K562 (cell line): ENCODE data around the gene CHRM4. TPM values are rescaled to one million over a fixed set of nuclear protein-coding genes. Genes with fewer than 3 reads are reported as not detected.
A peak's percentile ranks its signal among the peaks of the same experiment; 100 is the strongest.

Experiments
- ATAC-seq: fragments of 200-7000 bp; cut with Tn5 transposase; 3 replicates; pipeline ENCODE4 v1.9.1; 2020; ENCODE audit warnings: moderate library complexity
- BruUV-seq: library from RNA; stranded (reverse); fragments of 400-500 nt; replicated peaks from 2 replicates; lab custom pipeline; 2021; lab: Mats Ljungman, UMichigan
- CTCF ChIA-PET: fragments of 300-600 bp; formaldehyde crosslinking; extraction: SDS; loops from one replicate; lab custom pipeline; 2021; ENCODE audit warnings: low intra/inter-chr PET ratio; lab: Yijun Ruan, JAX
- POLR2A ChIA-PET: fragments of 300-600, 350-650 bp; sonication (Branson Sonifier 250); formaldehyde crosslinking; extraction: SDS; loops from one replicate; lab custom pipeline; 2021; ENCODE audit warnings: antibody characterized with exemption, inconsistent platforms; lab: Yijun Ruan, JAX
- DNase-seq, 4 experiments: peaks; one replicate each; pipeline versions ENCODE4 v3.0.0 to v3.0.0-alpha.2; 2011 to 2018; ENCODE audit warnings: low spot score in 3 of 4, mixed read lengths in 3 of 4; ENCODE audit errors: extremely low read depth in 1 of 4
- FAIRE-seq: peaks from 2 replicates; lab custom pipeline; 2011; peaks lifted over from hg19 to GRCh38; lab: Jason Lieb, UNC
- H2AFZ ChIP-seq: 2 replicates; pipeline ENCODE4 v1.6.0; 2011; ENCODE audit warnings: low read depth, low read length, control low read depth, inconsistent platforms
- H3K27ac ChIP-seq: fragments of 200-600 bp; 3 replicates; pipeline ENCODE4 v1.8.0; 2011; ENCODE audit warnings: low read depth, mild to moderate bottlenecking, control low read depth, inconsistent platforms, low read length, moderate library complexity, mixed read lengths; ENCODE audit errors: extremely low read depth
- H3K27me3 ChIP-seq, 2 experiments: fragments of 300-600 bp in 1 of 2; 2 replicates in 1 of 2; 3 replicates in 1 of 2; pipeline versions ENCODE4 v1.6.0 to v1.8.0; 2011; ENCODE audit warnings: inconsistent platforms in 2 of 2, low read length in 2 of 2, mild to moderate bottlenecking in 1 of 2, mixed read lengths in 1 of 2, moderate library complexity in 1 of 2; ENCODE audit not compliant: control insufficient read depth in 2 of 2, insufficient read depth in 2 of 2
- H3K36me3 ChIP-seq: fragments of 300-600 bp; 3 replicates; pipeline ENCODE4 v1.8.0; 2011; ENCODE audit warnings: mild to moderate bottlenecking, low read length, inconsistent platforms; ENCODE audit not compliant: control insufficient read depth, insufficient read depth
- H3K4me1 ChIP-seq, 2 experiments: fragments of 200-600 bp in 1 of 2; replicated peaks in 1 of 2; 2 replicates in 1 of 2; 3 replicates in 1 of 2; pipeline versions ENCODE4 v1.5.1 to v1.8.0; 2011; ENCODE audit warnings: inconsistent platforms in 2 of 2, low read length in 2 of 2, mild to moderate bottlenecking in 1 of 2, mixed read lengths in 1 of 2, moderate library complexity in 1 of 2; ENCODE audit not compliant: control insufficient read depth in 2 of 2, insufficient read depth in 2 of 2
- H3K4me2 ChIP-seq: 2 replicates; pipeline ENCODE4 v1.6.1; 2011; ENCODE audit warnings: low read length, control low read depth, inconsistent platforms, mixed read lengths; ENCODE audit not compliant: insufficient read depth
- H3K4me3 ChIP-seq: fragments of 200-600 bp; sonication (generic), shearing (Covaris generic); 2 replicates; pipeline ENCODE4 v1.5.1; 2016; ENCODE audit warnings: control low read depth, inconsistent platforms
- H3K79me2 ChIP-seq: fragments of 200-600 bp; 3 replicates; pipeline ENCODE4 v1.8.0; 2011; ENCODE audit warnings: low read length, inconsistent platforms; ENCODE audit not compliant: control insufficient read depth, insufficient read depth
- H3K9ac ChIP-seq, 2 experiments: 2 replicates each; pipeline versions ENCODE4 v1.6.0 to v1.6.1; 2011; ENCODE audit warnings: low read depth in 2 of 2, low read length in 2 of 2, control low read depth in 1 of 2, inconsistent platforms in 1 of 2, mild to moderate bottlenecking in 1 of 2, mixed read lengths in 1 of 2; ENCODE audit not compliant: insufficient read depth in 1 of 2
- H3K9me1 ChIP-seq: one replicate; pipeline ENCODE4 v1.6.0; 2011; ENCODE audit warnings: inconsistent platforms, mild to moderate bottlenecking, low read length, moderate library complexity; ENCODE audit not compliant: control insufficient read depth, insufficient read depth
- H3K9me3 ChIP-seq: replicated peaks from 2 replicates; pipeline ENCODE4 v1.5.1; 2011; ENCODE audit warnings: low read depth, low read length, inconsistent platforms; ENCODE audit not compliant: control insufficient read depth, insufficient read depth
- H4K20me1 ChIP-seq: replicated peaks from 2 replicates; pipeline ENCODE4 v1.6.1; 2011; ENCODE audit warnings: low read length, inconsistent platforms, mixed read lengths; ENCODE audit not compliant: control insufficient read depth, insufficient read depth
- ATF6 ChIP-seq: sonication (generic); formaldehyde crosslinking; IDR thresholded peaks from 2 replicates; pipeline ENCODE4 v1.4.0; 2020; ENCODE audit warnings: mild to moderate bottlenecking, missing genetic modification reagents
- BMI1 ChIP-seq: fragments of 150-350 bp; IDR thresholded peaks from 2 replicates; pipeline ENCODE4 v1.6.1; 2014; ENCODE audit warnings: low read length
- FOSL1 ChIP-seq: fragments of 200-800 bp; sonication (Bioruptor generic); conservative IDR thresholded peaks from 2 replicates; pipeline ENCODE4 v1.6.1; 2016; ENCODE audit warnings: missing genetic modification characterization, missing compliant biosample characterization
- GATAD2B ChIP-seq: fragments of 450-650 bp; IDR thresholded peaks from 2 replicates; pipeline ENCODE4 v1.6.1; 2017; ENCODE audit warnings: mild to moderate bottlenecking, borderline replicate concordance
- JUND ChIP-seq, 2 experiments: IDR thresholded peaks; 2 replicates in 1 of 2; 3 replicates in 1 of 2; pipeline ENCODE4 v1.6.1; 2011; ENCODE audit warnings: borderline replicate concordance in 2 of 2, low read depth in 2 of 2, low read length in 2 of 2, improper control_type of control experiment in 1 of 2, missing biosample characterization in 1 of 2, missing genetic modification characterization in 1 of 2, missing genetic modification reagents in 1 of 2
- KLF10 ChIP-seq: fragments of 250-450 bp; sonication (Bioruptor Pico); IDR thresholded peaks from 2 replicates; pipeline ENCODE4 v1.6.1; 2021; ENCODE audit warnings: matching md5 sums
- PRDM10 ChIP-seq: fragments of 450-650 bp; IDR thresholded peaks from 2 replicates; pipeline ENCODE4 v1.6.1; 2018; ENCODE audit not compliant: partially characterized antibody
- RNF2 ChIP-seq: sonication (generic); IDR thresholded peaks from 2 replicates; pipeline ENCODE4 v1.6.1; 2016
- SIX5 ChIP-seq, 2 experiments: IDR thresholded peaks; 2 replicates each; pipeline ENCODE4 v1.6.1; 2011; ENCODE audit warnings: low read length in 2 of 2, borderline replicate concordance in 1 of 2, low read depth in 1 of 2, mild to moderate bottlenecking in 1 of 2, moderate library complexity in 1 of 2; ENCODE audit not compliant: insufficient read depth in 1 of 2
- SMAD2 ChIP-seq: fragments of 150-350 bp; IDR thresholded peaks from 2 replicates; pipeline ENCODE4 v1.6.1; 2014; ENCODE audit warnings: low read depth, mild to moderate bottlenecking, low read length
- SREBF2 ChIP-seq: sonication (generic); formaldehyde crosslinking; IDR thresholded peaks from 2 replicates; pipeline ENCODE4 v1.4.0; 2020; ENCODE audit warnings: mild to moderate bottlenecking, missing genetic modification reagents
- TCF7 ChIP-seq: sonication (generic); IDR thresholded peaks from 2 replicates; pipeline ENCODE4 v1.6.1; 2016; ENCODE audit warnings: antibody characterized with exemption, borderline replicate concordance
- XRCC5 ChIP-seq: fragments of 200-400 bp; formaldehyde crosslinking; IDR thresholded peaks from 2 replicates; pipeline ENCODE4 v1.6.1; 2017; ENCODE audit warnings: low read depth, mild to moderate bottlenecking, low read length
- ZBTB33 ChIP-seq: sonication (generic); formaldehyde crosslinking; IDR thresholded peaks from 2 replicates; pipeline ENCODE4 v1.8.1; 2023; ENCODE audit warnings: mild to moderate bottlenecking, missing genetic modification reagents
- ZNF224 ChIP-seq: sonication (generic); formaldehyde crosslinking; IDR thresholded peaks from 2 replicates; pipeline ENCODE4 v1.8.0; 2022; ENCODE audit warnings: mild to moderate bottlenecking, missing genetic modification reagents
- WGBS: fragments of 100-300 bp; shearing (Covaris generic); methylation state at CpG from one replicate; pipeline ENCODE4 v1.1.6; 2016; ENCODE audit warnings: low coverage, mixed read lengths; ENCODE audit not compliant: insufficient coverage; ENCODE audit errors: missing lambda C conversion rate; 5-methylcytosine and 5-hydroxymethylcytosine counted together
- in situ Hi-C: fragments of 300-500 bp; cut with MboI; formaldehyde crosslinking; loops from 4 replicates; pipeline ENCODE4 v1.15.0; 2018; ENCODE audit warnings: inconsistent platforms, mixed read lengths
- intact Hi-C: fragments of 100-400 bp; cut with micrococcal nuclease; formaldehyde crosslinking; loops from 2 replicates; pipeline ENCODE4 v1.14.2; 2022
- polyA plus RNA-seq, 8 experiments: library from polyadenylated mRNA; depleted of rRNA in 4 of 8; stranded (reverse) in 5 of 8; unstranded in 3 of 8; fragments of >200 nt; fragmentation: Nextera tagmentation in 2 of 8; fragmentation: Illumina TruSeq in 1 of 8; extraction: Ambion mirVana in 2 of 8; extraction: Trizol in 1 of 8; gene quantifications; 2 replicates each; pipeline versions ENCODE4 v1.2.1 to v1.2.3, GENCODE V29; 2011 to 2014; ENCODE audit warnings: inconsistent platforms in 1 of 8, missing spikeins in 1 of 8
- total RNA-seq, 7 experiments: library from RNA; depleted of rRNA in 6 of 7; stranded (reverse); fragments of >200 nt in 6 of 7; fragmentation: Illumina TruSeq in 2 of 7; extraction: Trizol in 2 of 7; gene quantifications; 2 replicates each; pipeline versions ENCODE4 v1.2.1 to v1.2.3, GENCODE V29; 2011 to 2021; ENCODE audit warnings: low replicate concordance in 1 of 7

The CHRM4 gene
- total and polyA plus RNA-seq, 9 of the 15 experiments (the other 6 are each of a cell fraction or from before 2014, with no cell fraction given) = 0.22 to 1.3 (median 0.40) TPM; not detected in 2

GRCh38 chr11:46356924-46357482 lies 34.6 kb downstream of the CHRM4 start:
- peak; percentile 51 for FAIRE-seq
- H3K27ac ChIP-seq = peak overlapping the region; percentile 53; the same call in 1 of the 3 replicates
- no TSS peak for BruUV-seq
- TF ChIP-seq ZBTB33 (CRISPR knock-in tag) = no peak
- no peak for TF ChIP-seq ATF6 (CRISPR knock-in tag)
- no peak for TF ChIP-seq ZNF224
- TF ChIP-seq SMAD2 = no peak
- no peak for TF ChIP-seq XRCC5
- TF ChIP-seq RNF2 = no peak
- TF ChIP-seq GATAD2B = no peak
- TF ChIP-seq TCF7 = no peak
- TF ChIP-seq FOSL1 (tag) = peak; percentile 30; the same call in 1 of the 2 replicates
- TF ChIP-seq BMI1 = no peak
- no peak for TF ChIP-seq SIX5 (IDR thresholded peaks at IDR 0.05; ENCODE audit: borderline replicate concordance in 1 of 2, insufficient read depth in 1 of 2, low read depth in 1 of 2, low read length in 2 of 2)
- no peak for TF ChIP-seq KLF10 (CRISPR knock-in tag)
- no peak for TF ChIP-seq JUND (IDR thresholded peaks at IDR 0.05; ENCODE audit: borderline replicate concordance, low read depth, low read length)
- TF ChIP-seq JUND (tag; IDR thresholded peaks at IDR 0.05; ENCODE audit: borderline replicate concordance, low read depth, low read length) = no peak
- no peak for TF ChIP-seq PRDM10
- TF ChIP-seq SREBF2 (CRISPR knock-in tag) = no peak

More at GRCh38 chr11:46356924-46357482, 34.6 kb downstream of the CHRM4 start:
- peak overlapping the region in 1 of 2 experiments; percentile 81; a peak in 1 of 4 replicates for H3K9ac ChIP-seq
- H3K4me3 ChIP-seq = no peak overlapping the region
- H3K4me1 ChIP-seq = peaks cover 38 to 51% of the 10 kb centered on the region in 2 experiments
- no peak overlapping the region for H3K4me2 ChIP-seq
- DNase-seq (no peak), ATAC-seq (no peak)
- no peak overlapping the region for H2AFZ ChIP-seq
- POLR2A ChIA-PET = interaction anchor here (1.1 kb wide), 1 partner anchor 9 kb away, joined by 4 read pairs; the partner anchor contains the start of gene DGKZ
- H3K36me3 ChIP-seq = peaks cover 40% of the 10 kb centered on the region; the same call in 1 of the 3 replicates
- WGBS = 66% methylated on average over 7 of the region's 7 CpGs
- H3K9me3 ChIP-seq = no peaks in the 10 kb centered on the region
- H3K79me2 ChIP-seq = peaks cover 76% of the 10 kb centered on the region
- in situ Hi-C loops = no loop called here
- no peaks in the 10 kb centered on the region for H3K27me3 ChIP-seq
- CTCF ChIA-PET = no interaction called here
- H3K9me1 ChIP-seq = peaks cover 4% of the 10 kb centered on the region
- intact Hi-C loops = no loop called here
- H4K20me1 ChIP-seq = peaks cover 8% of the 10 kb centered on the region
